ENCODE data around the gene CD6. TPM values are rescaled to one million over a fixed set of nuclear protein-coding genes. Genes with fewer than 3 reads are reported as not detected.

The CD6 gene
- total RNA-seq, 2 donors from 2014 or later: 3.0 to 3.8 TPM

DNA sequence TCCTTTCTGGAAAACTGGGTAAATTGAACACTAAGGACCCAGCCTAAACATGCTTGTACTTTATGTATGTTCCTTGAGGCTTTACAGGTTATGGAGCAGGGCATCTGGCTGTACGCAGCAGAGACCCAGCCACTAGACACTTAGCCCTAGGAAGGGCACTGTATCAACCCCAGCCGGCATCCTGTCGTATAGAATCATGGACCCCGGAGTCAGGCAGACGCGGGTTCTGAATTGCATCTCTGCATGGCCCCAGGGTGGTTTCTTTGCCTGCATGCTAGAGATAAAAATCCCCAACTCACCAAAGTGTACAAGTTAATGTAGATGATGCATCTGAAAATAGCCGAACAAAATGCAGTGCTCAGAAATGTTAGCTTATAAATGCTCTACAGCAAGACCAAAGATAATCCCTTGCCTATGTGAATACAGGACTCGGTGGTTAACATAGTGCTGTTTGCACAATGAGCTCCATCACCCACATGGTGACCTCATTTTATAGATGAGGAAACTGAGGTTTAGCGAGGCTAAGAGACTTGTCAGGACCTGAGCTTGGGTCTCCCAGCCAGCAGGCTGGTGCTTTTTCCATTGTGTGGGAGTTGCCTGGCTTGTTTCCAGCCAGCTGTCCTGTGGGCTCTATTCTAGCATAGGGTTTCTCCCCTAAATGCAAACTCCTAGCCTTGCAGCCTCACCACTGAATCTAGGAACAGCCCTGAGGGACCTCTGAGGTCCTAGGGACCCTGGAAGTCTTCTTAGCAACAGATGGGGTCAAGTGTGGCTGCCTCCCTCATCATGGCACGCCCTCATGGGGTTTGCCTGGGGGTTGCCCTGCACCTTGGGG lies 7.3 kb downstream of the CD6 start:
- Histone ChIP-seq H3K27ac (no peak overlapping the region), H3K4me3 (no peak overlapping the region), H3K4me1 (no peaks in the 10 kb centered on the region), H3K9me3 (no peaks in the 10 kb centered on the region), H3K36me3 (no peaks in the 10 kb centered on the region), H3K9ac (ENCODE audit: low read depth in 2 of 2, low read length in 2 of 2) (no peak overlapping the region), H3K27me3 (no peaks in the 10 kb centered on the region)
- no peak for DNase-seq
- TF ChIP-seq, protein P1, sequence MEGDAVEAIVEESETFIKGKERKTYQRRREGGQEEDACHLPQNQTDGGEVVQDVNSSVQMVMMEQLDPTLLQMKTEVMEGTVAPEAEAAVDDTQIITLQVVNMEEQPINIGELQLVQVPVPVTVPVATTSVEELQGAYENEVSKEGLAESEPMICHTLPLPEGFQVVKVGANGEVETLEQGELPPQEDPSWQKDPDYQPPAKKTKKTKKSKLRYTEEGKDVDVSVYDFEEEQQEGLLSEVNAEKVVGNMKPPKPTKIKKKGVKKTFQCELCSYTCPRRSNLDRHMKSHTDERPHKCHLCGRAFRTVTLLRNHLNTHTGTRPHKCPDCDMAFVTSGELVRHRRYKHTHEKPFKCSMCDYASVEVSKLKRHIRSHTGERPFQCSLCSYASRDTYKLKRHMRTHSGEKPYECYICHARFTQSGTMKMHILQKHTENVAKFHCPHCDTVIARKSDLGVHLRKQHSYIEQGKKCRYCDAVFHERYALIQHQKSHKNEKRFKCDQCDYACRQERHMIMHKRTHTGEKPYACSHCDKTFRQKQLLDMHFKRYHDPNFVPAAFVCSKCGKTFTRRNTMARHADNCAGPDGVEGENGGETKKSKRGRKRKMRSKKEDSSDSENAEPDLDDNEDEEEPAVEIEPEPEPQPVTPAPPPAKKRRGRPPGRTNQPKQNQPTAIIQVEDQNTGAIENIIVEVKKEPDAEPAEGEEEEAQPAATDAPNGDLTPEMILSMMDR (IDR thresholded peaks at IDR 0.05): no peak
- intact Hi-C loops (cut with DNase I): no loop called here

DNA sequence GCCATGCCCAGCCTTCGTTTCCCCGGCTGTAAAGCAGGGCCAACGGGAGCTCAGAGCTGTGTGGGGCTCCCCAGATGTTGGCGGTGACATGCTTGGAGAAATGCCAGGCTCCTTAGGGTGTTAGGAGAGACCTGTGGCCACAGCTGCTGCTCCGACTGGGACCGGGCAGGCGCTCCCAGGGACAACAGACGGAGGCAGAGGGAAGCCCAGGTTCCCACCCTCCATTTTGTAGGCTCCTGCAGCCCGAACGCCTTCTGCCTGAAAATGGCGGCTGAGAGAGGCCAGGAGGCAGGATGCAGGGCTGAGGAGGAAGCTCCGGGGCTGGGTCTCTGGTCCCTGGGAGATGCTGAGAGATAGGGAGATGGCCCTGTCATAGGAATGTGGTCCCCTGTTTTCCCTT lies 10.0 kb downstream of the CD6 start:
- TF ChIP-seq, protein P1 (IDR thresholded peaks at IDR 0.05): no peak
- no peak for DNase-seq
- Histone ChIP-seq H3K36me3 (no peaks in the 10 kb centered on the region), H3K27me3 (no peaks in the 10 kb centered on the region), H3K9me3 (no peaks in the 10 kb centered on the region), H3K4me1 (no peaks in the 10 kb centered on the region), H3K27ac (no peak overlapping the region), H3K9ac (ENCODE audit: low read depth in 2 of 2, low read length in 2 of 2) (no peak overlapping the region), H3K4me3 (no peak overlapping the region)
- intact Hi-C loops (cut with DNase I): no loop called here

DNA sequence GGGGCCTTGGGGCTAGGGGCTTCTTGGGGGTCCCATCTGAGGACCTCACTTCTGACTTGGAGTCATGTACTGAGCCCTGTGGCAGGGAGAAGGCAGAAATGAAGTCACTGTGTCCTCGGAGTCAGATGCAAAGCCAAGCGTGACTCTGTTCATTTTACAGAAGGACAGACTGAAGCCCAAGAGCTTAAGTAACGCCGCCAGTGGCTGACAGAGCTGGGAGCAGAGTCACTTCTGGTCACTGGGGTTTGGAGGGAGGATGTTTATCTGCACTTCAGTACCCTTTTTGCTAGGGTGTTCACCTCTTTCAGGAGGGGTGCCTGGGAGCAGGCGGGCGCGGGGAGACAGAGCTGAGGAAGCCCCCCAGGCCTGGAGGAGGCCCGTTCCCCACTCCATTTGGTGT lies 10.7 kb downstream of the CD6 start:
- Histone ChIP-seq H3K4me3 (no peak overlapping the region), H3K36me3 (no peaks in the 10 kb centered on the region), H3K9ac (ENCODE audit: low read depth in 2 of 2, low read length in 2 of 2) (no peak overlapping the region), H3K27me3 (no peaks in the 10 kb centered on the region), H3K27ac (no peak overlapping the region), H3K9me3 (no peaks in the 10 kb centered on the region), H3K4me1 (no peaks in the 10 kb centered on the region)
- no peak for DNase-seq
- intact Hi-C loops (cut with DNase I): no loop called here
- TF ChIP-seq, protein P1 (IDR thresholded peaks at IDR 0.05): no peak

DNA sequence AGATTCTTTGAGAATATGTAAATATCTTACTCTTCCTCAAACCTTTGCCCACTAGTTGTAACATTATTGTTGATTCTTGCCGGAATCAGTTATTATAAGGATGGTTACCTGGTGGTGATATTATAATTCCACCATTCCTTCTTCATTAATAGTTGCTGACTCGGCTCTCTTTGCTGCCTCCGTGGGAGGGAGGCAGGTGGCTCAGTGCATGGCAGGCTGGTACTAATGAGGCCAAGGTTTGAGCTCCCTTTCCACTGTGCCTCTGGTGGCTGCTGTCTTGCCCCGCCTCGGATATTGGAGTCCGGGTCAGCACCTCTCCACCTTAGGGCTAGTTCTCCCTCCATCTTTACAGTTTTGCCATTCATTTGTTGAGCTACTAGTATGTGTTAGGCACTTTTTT lies 12.7 kb downstream of the CD6 start:
- intact Hi-C loops (cut with DNase I): no loop called here
- Histone ChIP-seq H3K36me3 (no peaks in the 10 kb centered on the region), H3K4me1 (no peaks in the 10 kb centered on the region), H3K9ac (ENCODE audit: low read depth in 2 of 2, low read length in 2 of 2) (no peak overlapping the region), H3K27me3 (no peaks in the 10 kb centered on the region), H3K9me3 (no peaks in the 10 kb centered on the region), H3K4me3 (no peak overlapping the region), H3K27ac (no peak overlapping the region)
- TF ChIP-seq, protein P1 (IDR thresholded peaks at IDR 0.05): no peak
- DNase-seq: no peak

DNA sequence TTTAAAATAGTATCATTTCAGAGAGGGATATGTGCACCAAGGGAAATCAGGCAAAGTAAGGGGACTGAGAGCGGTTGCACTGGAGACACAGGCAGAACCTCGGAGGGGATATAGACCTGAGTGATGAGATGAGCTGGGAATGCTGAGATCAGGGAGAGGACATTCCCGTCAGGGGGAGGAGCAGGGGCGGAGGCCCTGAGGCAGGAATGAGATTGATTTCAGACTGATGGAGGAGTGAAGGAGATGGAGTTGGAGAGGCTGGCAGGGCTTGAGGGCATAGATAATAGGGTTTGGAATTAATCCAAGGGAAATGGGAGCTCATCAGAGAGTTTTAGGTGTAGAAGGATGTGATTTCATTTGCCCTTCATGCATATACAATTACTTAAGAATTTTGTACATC lies 13.2 kb downstream of the CD6 start:
- intact Hi-C loops (cut with DNase I): no loop called here
- Histone ChIP-seq H3K9me3 (no peaks in the 10 kb centered on the region), H3K27ac (no peak overlapping the region), H3K27me3 (no peaks in the 10 kb centered on the region), H3K4me1 (no peaks in the 10 kb centered on the region), H3K4me3 (no peak overlapping the region), H3K9ac (ENCODE audit: low read depth in 2 of 2, low read length in 2 of 2) (no peak overlapping the region), H3K36me3 (no peaks in the 10 kb centered on the region)
- TF ChIP-seq, protein P1 (IDR thresholded peaks at IDR 0.05): no peak
- DNase-seq: no peak

Data from colonic mucosa (tissue), 4 donors.